ENCODE data around the gene CRP.
"Not testable (repeated sequence)": the region's sequence is repeated elsewhere in the genome, so short reads cannot be mapped to it uniquely, and the experiment has no call there.

Gene CRP

GRCh38 chr1:159675046-159675445 lies 39.3 kb downstream of the CRP start:
- DNase-seq (no peak), ATAC-seq (replicated peaks) (no peak)
- Mint-ChIP-seq H3K4me3 (no peak overlapping the region), H3K27ac (no peak overlapping the region), H3K4me1 (ENCODE audit: low read depth in 2 of 2) (no peaks in the 10 kb centered on the region), H3K36me3 (ENCODE audit: insufficient read depth) (no peaks in the 10 kb centered on the region), H3K9me3 (no peaks in the 10 kb centered on the region), H3K27me3 (peaks cover 27 to 34% of the 10 kb centered on the region in 2 donors)

GRCh38 chr1:159672390-159672789 lies 42.0 kb downstream of the CRP start:
- H3K4me1 Mint-ChIP-seq (ENCODE audit: low read depth in 2 of 2); H3K27ac Mint-ChIP-seq; ATAC-seq (replicated peaks); H3K36me3 Mint-ChIP-seq (ENCODE audit: insufficient read depth); H3K9me3 Mint-ChIP-seq; DNase-seq; H3K4me3 Mint-ChIP-seq: not testable (repeated sequence)
- H3K27me3 Mint-ChIP-seq: peaks cover 27 to 37% of the 10 kb centered on the region in 2 donors

DNA sequence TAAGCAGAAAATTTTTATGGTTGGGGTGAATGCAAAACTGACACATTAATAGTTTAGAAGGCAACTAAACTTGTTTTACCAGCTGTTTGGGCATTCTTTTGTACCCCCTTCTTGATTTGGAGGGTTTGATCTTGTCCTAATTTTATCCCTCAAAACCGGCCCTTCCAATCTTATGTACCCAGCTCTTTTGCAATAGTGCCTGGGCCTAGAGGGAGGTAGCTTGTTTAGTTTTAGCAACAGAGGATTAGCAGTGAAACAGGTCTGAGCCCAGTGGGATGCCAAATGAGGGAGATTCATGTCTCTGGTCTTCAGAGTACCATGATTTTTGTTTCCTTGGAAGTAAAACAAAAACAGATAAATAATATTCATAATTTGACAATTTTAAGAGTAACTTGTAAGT lies 45.1 kb downstream of the CRP start:
- ATAC-seq (replicated peaks) (no peak), DNase-seq (no peak)
- no peak overlapping the region for H3K27ac Mint-ChIP-seq
- peaks cover 0 to under 1% of the 10 kb centered on the region in 2 donors for H3K9me3 Mint-ChIP-seq
- H3K36me3 Mint-ChIP-seq (ENCODE audit: insufficient read depth): peaks cover 3% of the 10 kb centered on the region
- H3K4me1 Mint-ChIP-seq (ENCODE audit: low read depth in 2 of 2): no peaks in the 10 kb centered on the region
- peaks cover 43 to 48% of the 10 kb centered on the region in 2 donors for H3K27me3 Mint-ChIP-seq
- H3K4me3 Mint-ChIP-seq: no peak overlapping the region

- Mint-ChIP-seq H3K27me3 (peaks cover 42 to 48% of the 10 kb centered on the region in 2 donors), H3K27ac (no peak overlapping the region), H3K9me3 (peaks cover 0 to 7% of the 10 kb centered on the region in 2 donors), H3K4me1 (ENCODE audit: low read depth in 2 of 2) (no peaks in the 10 kb centered on the region), H3K36me3 (ENCODE audit: insufficient read depth) (peaks cover 3% of the 10 kb centered on the region), H3K4me3 (no peak overlapping the region)
- no peak for DNase-seq
- no peak for ATAC-seq (replicated peaks)
These were observed 45.6 kb downstream of the CRP start for GRCh38 chr1:159668739-159669138.

DNA sequence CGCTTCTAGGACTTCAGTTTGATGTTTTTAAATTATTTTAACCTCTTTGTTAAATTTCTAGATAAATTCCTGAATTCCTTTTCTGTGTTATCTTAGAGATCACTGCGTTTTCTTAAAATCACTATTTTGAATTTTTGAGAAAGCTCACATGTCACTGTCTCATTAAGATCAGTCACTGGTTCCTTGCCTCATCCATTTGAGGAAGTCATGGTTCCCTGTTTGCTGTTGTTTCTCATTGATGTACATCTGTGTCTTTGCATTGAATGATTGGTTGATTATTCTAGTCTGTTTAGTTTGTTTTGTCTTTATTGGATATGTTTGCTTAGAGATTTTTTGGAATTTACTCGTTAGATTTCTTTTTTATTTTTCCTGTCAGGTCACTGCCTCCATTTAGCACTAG lies 50.1 kb downstream of the CRP start:
- no peak overlapping the region for H3K27ac Mint-ChIP-seq
- DNase-seq (no peak), ATAC-seq (replicated peaks) (no peak)
- no peaks in the 10 kb centered on the region for H3K4me1 Mint-ChIP-seq (ENCODE audit: low read depth in 2 of 2)
- peaks cover 0 to 10% of the 10 kb centered on the region in 2 donors for H3K9me3 Mint-ChIP-seq
- H3K27me3 Mint-ChIP-seq: peaks cover 68 to 72% of the 10 kb centered on the region in 2 donors
- H3K4me3 Mint-ChIP-seq: no peak overlapping the region
- H3K36me3 Mint-ChIP-seq (ENCODE audit: insufficient read depth): peaks cover 3% of the 10 kb centered on the region

GRCh38 chr1:159663552-159663951 lies 50.8 kb downstream of the CRP start:
- Mint-ChIP-seq H3K27ac (no peak overlapping the region), H3K9me3 (peaks cover 0 to 10% of the 10 kb centered on the region in 2 donors), H3K4me1 (ENCODE audit: low read depth in 2 of 2) (no peaks in the 10 kb centered on the region), H3K27me3 (peaks cover 68 to 72% of the 10 kb centered on the region in 2 donors), H3K36me3 (ENCODE audit: insufficient read depth) (no peaks in the 10 kb centered on the region), H3K4me3 (no peak overlapping the region)
- DNase-seq (no peak), ATAC-seq (replicated peaks) (no peak)
